ES-I3 (cell line): ENCODE results near the gene NKX2-3.

Experiments used
- H3K36me3 ChIP-seq: 2 replicates; pipeline ENCODE4 v1.6.1; 2013; ENCODE audit warnings: mild to moderate bottlenecking, low read length, control low read depth, moderate library complexity; ENCODE audit not compliant: insufficient read depth
- H3K4me1 ChIP-seq: 2 replicates; pipeline ENCODE4 v1.6.1; 2013; ENCODE audit warnings: mild to moderate bottlenecking, control low read depth, low read length; ENCODE audit not compliant: insufficient read depth
- H3K9ac ChIP-seq: 2 replicates; pipeline ENCODE4 v1.6.1; 2013; ENCODE audit warnings: low read depth, mild to moderate bottlenecking, low read length, moderate library complexity
- H3K9me3 ChIP-seq: 2 replicates; pipeline ENCODE4 v1.6.1; 2013; ENCODE audit warnings: mild to moderate bottlenecking, low read length, moderate library complexity; ENCODE audit not compliant: control insufficient read depth, insufficient read depth

The NKX2-3 gene

DNA sequence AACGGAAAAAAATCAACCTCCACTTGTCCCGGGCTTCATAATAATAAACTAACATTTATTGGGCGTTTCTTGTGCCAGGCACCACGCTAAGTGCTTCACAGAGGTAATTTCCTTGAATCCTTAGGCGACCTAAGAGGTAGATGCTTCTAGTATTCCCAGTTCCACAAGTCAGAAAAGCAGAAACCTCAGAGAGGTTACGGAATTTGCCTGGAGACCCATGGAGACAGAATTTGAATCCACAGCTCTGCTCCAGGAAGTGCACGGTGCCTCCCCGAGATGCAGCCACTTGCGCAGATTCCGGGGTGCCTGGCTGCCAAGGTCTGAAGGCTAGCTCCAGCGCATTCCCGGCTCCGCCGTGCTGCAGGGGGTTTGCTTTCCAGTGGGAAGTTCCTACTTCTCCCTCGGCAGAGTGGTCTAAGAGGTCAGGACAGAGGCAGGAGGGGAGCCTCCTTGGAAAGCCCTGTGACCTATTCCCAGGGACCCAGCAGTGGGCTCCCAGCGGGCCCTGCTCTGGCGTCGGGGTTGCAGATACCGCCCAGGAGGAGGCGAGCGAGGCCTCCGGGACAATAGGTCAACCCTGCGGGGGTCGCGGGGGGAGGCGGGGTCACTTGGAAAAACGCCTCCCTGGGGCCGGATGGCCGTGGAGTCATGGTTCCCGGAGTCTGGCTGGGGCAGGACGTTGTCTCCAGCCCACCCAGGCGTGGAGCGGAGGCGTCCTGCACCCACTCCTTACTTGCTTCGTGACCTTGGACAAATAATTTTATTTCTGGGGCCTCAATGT is 10.1 kb upstream of the NKX2-3 start:
- H3K36me3 ChIP-seq = no peaks in the 10 kb centered on the region
- H3K9me3 ChIP-seq = no peaks in the 10 kb centered on the region
- peak overlapping the region; percentile 81; the same call in 1 of the 2 replicates for H3K9ac ChIP-seq
- H3K4me1 ChIP-seq = peaks cover 20% of the 10 kb centered on the region; the same call in 1 of the 2 replicates

DNA sequence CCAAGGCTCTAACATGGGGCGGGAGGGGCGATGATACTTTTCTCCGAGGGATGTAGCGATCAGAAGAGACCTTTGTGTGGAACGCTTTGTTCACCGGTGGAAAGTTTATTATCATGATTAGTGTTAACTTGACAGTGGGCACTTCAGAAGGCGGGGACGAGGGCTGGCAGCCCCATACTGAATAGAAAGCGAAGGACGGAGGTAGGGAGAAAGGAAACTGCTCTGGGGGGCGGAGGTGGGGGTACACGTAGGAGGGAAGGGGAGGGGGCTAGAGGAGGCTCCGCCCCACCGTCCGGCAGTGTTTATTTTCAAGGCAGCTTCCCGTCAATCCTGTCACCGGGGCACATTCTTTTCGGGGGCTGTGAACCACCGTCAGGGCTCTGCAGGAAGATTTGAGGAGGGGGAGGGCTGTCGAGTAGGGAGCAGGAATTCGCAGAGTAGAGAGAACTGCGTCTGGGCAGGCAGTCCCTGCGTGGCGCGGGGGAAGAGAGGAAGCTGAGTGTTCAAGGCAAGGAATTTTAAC is 9.4 kb upstream of the NKX2-3 start:
- Histone ChIP-seq H3K36me3 (no peaks in the 10 kb centered on the region), H3K4me1 (peaks cover 20% of the 10 kb centered on the region; the same call in 1 of the 2 replicates), H3K9me3 (no peaks in the 10 kb centered on the region), H3K9ac (peak overlapping the region; percentile 81; the same call in 1 of the 2 replicates)

DNA sequence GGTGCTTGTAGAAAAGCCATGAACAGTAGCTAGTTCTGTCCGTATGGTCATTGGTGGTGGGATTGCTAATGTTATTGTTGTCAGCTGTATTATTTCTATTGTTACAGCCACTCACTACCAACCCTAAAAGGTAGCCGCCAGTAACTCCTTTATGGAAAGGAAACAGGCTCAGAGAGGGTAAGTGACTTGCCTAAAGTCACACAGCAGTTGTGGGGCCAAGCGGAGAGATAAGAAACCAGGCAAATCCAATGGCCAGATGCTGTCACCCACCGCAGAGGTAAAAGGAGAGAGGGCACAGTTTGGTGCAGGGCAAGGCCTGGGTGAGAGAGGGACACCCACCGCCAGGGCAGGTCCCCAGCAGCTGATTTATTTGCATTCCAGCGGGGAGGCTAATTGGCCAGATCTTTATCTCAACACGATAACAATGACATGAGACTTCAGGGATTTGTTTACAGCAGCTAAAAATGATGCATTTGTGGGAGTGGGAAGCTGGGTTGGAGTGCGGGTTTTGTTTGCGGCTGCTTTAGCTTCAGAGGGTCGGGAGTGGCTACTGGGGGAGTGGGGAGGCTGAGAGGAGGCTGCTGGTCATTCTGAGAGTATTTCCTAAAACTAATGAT is 8.6 kb upstream of the NKX2-3 start:
- Histone ChIP-seq H3K36me3 (no peaks in the 10 kb centered on the region), H3K9me3 (no peaks in the 10 kb centered on the region), H3K9ac (peak overlapping the region; percentile 81; the same call in 1 of the 2 replicates), H3K4me1 (peaks cover 20% of the 10 kb centered on the region; the same call in 1 of the 2 replicates)

DNA sequence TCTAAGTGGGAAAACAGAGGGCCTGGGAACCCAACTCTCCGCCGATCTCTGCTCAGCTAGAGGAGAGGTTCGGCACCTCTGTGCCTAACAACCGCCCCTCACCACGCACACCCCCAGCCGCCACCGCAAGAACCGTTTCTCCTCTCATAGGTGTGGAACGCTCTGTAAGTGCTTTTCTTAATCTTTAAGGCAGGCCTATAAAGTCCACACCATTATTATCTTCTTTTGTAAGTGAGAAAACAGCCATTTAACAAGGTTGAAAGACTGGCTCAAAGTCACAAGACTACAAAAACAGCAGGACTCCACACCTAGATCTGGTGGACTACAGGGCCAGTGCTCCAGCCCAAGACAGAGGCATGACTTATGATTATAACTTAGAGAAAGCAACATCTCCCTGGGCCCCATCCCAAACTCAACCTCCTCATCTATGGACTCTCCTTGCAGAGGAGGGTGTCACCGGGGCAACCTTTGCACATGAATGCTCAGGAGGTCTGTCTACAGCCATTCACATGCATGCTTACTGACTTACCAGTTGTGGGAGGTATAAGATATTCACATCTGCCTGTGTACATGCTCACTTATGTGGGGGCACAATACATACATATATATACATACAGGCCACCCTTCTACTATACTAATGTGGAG is 7.9 kb upstream of the NKX2-3 start:
- Histone ChIP-seq H3K9me3 (no peaks in the 10 kb centered on the region), H3K4me1 (peaks cover 17% of the 10 kb centered on the region; the same call in 1 of the 2 replicates), H3K36me3 (no peaks in the 10 kb centered on the region), H3K9ac (no peak overlapping the region)

DNA sequence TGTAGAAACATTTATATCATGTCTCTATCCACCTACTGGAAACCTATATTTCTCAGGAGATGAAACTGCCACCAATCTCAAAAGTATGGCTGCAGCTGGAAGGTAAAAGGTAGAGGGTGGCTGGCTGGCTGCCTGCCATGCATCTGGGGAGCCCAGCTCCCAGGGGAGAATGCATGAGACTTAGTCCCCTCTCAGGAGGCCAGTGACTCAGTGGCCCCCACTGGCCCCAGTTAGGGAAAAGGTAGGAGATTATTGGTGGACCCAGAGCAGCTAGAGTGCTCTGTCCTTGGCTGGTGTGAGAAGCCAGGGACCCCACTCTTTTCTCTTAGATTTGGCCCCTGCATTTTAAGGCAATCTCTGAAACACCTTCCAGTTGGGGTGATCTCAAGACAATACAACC is 6.8 kb upstream of the NKX2-3 start:
- H3K9ac ChIP-seq = no peak overlapping the region
- no peaks in the 10 kb centered on the region for H3K36me3 ChIP-seq
- H3K4me1 ChIP-seq = peaks cover 14% of the 10 kb centered on the region; the same call in 1 of the 2 replicates
- H3K9me3 ChIP-seq = no peaks in the 10 kb centered on the region

DNA sequence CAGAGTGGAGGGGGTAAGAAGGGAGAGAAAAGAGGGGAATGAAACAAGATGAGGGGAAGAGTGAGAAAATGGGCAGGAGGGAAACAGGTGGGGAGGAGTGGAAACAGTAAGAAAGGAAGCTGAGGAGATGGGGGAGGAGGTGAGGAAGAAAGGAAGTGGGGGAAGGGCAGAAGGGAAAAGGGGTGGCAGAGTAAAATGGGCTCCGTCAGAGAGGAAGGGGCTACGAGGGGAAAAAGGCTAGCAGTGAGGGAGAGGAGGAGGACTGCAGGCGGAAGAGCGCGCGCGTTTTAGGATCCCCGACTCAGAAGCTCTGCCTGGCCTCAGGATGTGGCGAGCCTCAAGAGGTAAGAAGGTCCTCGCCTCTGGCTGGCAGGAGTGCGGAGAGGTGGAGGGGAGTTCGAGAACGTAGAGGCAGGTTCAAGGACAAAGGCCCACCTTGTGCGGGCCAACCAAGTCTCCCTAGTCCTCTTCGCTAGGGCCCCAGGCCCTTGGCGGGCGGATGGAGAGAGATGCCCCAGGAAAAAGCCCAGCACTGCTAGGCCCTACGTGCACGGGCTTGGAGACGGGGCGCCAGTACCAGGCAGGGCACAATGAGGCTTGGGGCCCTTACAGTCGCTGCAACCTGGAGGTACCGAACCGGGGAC is 5.8 kb upstream of the NKX2-3 start:
- H3K36me3 ChIP-seq = no peaks in the 10 kb centered on the region
- H3K9me3 ChIP-seq = no peaks in the 10 kb centered on the region
- peak overlapping the region; percentile 12; the same call in 1 of the 2 replicates for H3K9ac ChIP-seq
- H3K4me1 ChIP-seq = peaks cover 12% of the 10 kb centered on the region; the same call in 1 of the 2 replicates

DNA sequence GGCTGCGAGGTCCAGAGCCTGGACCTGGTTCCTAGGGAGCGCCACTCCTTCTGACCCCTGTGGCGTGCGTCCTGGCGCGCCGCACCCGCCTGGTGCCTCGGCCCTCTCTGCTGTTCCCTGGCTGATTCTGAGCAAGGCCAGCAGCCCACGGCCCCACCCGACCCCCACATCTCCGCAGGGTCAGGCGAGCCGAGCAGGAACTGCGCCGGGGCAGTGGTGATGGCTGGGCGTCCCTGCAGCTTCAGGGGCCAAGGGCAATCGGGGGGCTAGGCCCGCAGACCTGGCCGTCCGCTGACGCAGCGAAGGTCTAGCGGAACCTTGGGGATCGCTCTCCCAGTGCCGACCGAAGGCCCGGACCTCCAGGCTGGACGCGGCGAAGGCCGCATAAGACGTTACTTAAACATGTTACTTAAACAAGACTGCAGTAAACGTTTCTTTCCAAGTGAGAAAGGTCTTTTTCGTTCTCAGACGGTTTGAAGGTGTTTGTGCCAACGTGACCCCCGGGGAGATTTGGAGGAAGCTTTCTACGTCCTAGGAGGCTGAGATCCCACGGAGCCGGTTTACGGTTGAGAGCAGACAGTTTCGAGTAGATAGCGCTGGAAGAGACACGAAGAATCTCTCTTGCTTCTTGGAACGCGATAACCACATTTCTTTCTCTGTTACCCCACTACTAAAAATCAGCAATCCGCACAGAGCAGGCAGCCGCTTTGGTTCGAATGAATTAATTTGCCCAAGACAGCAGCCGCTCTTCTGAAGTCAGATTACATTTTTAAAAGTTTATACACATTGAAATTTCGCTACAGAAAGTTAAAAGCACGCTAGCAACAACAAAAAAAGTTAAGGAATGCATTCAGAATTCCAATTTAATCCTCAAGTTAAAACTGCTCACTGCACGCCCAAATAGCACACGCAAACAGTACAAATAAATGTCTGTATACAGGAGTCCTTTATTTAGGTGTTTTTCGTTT is 4.9 kb upstream of the NKX2-3 start:
- no peaks in the 10 kb centered on the region for H3K9me3 ChIP-seq
- H3K4me1 ChIP-seq = peaks cover 12% of the 10 kb centered on the region; the same call in 1 of the 2 replicates
- H3K9ac ChIP-seq = peak overlapping the region; percentile 12; the same call in 1 of the 2 replicates
- no peaks in the 10 kb centered on the region for H3K36me3 ChIP-seq

DNA sequence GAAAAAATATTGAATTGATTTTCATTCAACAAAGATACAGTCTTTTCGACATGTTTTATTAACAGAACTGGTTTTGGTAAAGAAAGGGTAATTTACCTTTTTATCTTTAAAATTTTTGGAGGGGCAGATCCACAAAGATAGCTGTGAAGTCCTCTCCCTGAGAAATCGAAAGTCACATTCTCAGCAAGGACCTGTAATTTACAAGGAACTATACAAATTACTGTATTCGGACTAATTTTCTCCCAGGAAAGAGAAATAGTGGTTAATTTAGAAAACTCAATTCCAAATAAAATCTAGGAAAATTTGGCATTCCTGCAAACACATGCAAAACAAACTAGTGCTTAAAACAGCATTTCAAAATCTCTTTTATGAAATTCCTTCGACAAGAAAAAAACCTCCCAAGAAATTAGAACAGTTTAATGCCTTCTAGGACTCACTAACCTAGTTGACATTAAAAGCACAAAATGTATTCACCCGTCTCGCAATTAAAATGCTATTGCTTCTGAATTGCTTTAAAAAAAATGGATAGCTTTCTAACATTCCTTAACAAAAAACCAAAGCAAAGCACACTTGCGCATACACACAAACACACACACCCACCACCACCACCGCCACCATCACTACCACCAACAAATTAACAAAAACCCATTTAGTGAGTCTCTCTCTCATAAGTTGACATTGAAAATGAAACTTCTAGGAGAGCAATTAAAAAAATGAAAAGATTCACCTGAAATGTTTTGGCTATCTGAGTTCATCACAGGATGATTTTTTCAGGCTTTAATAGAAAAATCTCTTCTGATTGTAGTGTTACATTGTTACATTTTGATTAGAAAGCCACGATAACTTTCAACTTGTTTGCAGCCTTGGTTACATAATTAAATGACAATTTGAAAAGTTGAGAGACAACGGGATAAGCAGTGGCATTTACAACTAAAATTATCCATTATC is 4.0 kb upstream of the NKX2-3 start:
- H3K4me1 ChIP-seq = peaks cover 18% of the 10 kb centered on the region; the same call in 1 of the 2 replicates
- H3K9ac ChIP-seq = no peak overlapping the region
- no peaks in the 10 kb centered on the region for H3K36me3 ChIP-seq
- no peaks in the 10 kb centered on the region for H3K9me3 ChIP-seq

DNA sequence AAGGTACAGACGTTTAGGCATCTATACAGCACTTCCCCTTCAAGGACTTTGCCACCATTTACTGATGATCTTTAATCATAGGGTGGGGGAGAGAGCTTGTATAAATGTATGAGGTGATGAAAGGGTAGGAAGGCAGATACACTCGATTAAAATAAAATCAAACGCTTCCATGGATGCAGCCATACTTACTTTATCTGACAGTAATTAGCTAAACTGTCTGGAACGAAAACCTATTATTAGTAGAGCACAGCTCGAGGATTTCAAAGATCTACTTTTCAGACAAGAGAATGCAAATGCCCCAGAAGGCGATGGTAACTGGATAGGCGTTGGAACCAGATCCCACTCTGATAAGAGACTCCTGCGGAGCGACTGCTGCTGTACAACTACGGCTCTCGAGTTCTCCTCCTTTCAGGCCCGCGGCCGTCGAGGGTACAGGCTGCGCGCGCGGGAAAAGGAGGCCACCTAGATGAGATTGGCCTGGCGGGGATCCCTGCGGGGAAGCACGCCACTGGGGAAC is 3.1 kb upstream of the NKX2-3 start:
- Histone ChIP-seq H3K4me1 (peaks cover 18% of the 10 kb centered on the region; the same call in 1 of the 2 replicates), H3K9ac (peak overlapping the region; percentile 39; the same call in 1 of the 2 replicates), H3K9me3 (no peaks in the 10 kb centered on the region), H3K36me3 (no peaks in the 10 kb centered on the region)

DNA sequence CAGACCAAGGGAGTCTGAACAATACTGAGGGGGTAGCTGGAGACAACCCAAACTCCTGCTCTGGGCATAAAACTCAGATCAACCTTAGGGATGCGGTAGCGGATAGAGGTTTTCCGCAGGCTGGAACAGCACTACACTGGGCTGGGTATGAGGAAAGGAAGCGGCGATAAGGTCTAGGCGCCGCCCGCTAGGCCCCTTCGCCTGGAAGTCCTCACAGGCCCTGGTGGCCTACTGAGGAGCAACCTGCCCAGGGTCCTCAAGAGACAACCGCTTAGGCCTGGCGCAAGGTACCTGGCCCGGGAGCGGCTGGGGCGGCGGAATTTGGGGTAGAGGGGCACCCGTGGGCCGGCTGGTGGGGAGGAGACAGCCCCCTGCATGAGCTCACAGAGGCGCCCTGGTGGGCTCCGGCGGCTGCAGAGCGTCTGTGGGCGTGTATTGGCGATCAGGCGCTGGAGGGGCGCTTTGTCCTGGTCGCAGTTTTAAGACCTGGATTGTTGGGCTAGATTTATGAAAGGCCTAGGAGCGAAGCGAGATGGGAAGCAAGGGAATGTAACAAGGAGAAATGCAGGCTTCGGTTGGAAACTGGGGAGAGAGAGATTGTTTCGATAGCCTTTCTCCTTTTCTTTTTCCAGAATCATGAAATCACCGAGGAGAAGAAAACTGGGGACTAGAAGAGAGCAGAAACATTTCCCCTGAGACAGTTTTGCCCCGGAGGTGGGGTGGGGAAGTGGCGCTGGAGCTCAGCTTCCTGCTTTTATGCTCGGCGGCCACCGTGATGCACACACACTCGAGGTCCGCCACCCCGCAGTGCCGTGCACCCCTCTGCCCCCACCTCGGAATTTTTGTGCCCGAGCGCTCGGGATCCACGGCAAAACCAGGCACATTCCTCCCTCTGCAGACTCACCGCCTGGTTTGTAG is 2.4 kb upstream of the NKX2-3 start:
- Histone ChIP-seq H3K4me1 (peaks cover 15% of the 10 kb centered on the region; the same call in 1 of the 2 replicates), H3K9me3 (no peaks in the 10 kb centered on the region), H3K9ac (peak overlapping the region; percentile 39; the same call in 1 of the 2 replicates), H3K36me3 (no peaks in the 10 kb centered on the region)

DNA sequence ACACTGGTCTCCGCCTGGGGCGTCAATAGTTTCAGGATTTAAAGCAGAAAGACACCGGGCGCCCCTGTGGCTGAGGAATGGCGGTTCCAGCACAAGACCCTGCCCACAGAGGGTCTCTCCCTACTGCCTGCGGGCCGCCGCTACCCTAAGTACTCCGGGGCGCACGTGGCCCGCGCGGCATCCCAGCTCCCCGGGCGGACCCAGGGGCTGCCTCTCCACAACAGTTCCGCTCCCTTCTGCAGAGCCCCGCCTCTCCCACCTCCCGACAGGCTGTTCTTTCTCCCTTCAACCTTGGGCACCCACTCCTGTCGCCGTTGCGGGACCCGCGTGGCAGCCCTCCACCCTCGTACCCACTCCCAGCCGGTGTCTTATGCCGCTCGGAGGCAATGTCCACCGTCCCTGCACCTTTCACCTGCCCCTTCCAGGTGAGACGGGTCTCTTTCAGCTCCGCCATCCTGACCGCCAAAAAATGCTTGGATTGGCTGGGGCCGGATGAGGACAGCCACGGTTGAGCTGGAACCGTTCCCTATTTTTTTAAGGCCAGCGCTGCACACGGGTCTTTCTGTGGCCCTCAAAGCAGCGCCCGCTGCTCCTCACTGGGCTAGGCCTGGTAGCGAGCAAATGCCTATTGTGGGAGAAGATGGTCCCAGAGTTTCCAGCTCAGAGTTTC is 1.6 kb upstream of the NKX2-3 start:
- no peaks in the 10 kb centered on the region for H3K9me3 ChIP-seq
- H3K36me3 ChIP-seq = no peaks in the 10 kb centered on the region
- H3K9ac ChIP-seq = peak overlapping the region; percentile 39; the same call in 1 of the 2 replicates
- H3K4me1 ChIP-seq = peaks cover 14% of the 10 kb centered on the region; the same call in 1 of the 2 replicates
